ENCODE measurements around the gene VSTM4. TPM values are rescaled to one million over a fixed set of nuclear protein-coding genes. Genes with fewer than 3 reads are reported as not detected.

Gene VSTM4
- polyA plus RNA-seq, 1 experiment, result 4.4 TPM

DNA sequence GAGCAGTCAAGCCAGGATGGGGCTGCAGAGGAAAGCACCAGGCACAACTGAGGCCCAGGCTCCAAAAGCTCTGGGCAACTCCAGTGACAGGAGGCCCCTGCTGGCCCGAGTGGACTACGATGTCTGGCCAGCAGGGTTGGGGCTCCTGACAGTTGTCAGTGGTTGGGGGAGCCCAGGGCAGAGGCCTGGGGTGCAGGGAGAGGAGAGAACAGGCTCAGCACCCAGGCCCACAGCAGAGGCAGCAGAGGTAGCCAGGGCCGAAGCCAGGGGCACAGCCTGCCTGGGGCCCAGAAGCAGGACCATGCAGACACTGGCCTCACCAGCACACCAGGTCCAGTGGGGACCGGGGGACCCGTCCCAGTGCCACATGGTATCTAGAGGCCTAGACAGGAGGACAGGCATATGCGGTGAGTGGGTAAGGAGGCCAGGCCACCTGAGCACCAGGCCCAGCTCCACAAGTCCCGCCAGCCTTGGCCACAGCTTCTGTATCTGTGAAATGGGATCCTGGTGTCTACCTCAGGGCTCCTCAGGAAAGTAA lies 129.6 kb downstream of the VSTM4 start:
- ChIA-PET CTCF (interaction anchor here (0.7 to 2.1 kb wide), 3 partner anchors 176 to 179 kb away, joined by 3 to 8 read pairs (median 3); no protein-coding TSS in a partner anchor), POLR2A (no interaction called here)
- Histone ChIP-seq H3K4me3 (ENCODE audit: low read depth, low read length) (no peak overlapping the region), H3K36me3 (ENCODE audit: control insufficient read depth, insufficient read depth, low read length) (no peaks in the 10 kb centered on the region), H3K27me3 (ENCODE audit: control insufficient read depth, insufficient read depth, low read length) (peaks cover 5% of the 10 kb centered on the region)
- TF ChIP-seq, protein P1, sequence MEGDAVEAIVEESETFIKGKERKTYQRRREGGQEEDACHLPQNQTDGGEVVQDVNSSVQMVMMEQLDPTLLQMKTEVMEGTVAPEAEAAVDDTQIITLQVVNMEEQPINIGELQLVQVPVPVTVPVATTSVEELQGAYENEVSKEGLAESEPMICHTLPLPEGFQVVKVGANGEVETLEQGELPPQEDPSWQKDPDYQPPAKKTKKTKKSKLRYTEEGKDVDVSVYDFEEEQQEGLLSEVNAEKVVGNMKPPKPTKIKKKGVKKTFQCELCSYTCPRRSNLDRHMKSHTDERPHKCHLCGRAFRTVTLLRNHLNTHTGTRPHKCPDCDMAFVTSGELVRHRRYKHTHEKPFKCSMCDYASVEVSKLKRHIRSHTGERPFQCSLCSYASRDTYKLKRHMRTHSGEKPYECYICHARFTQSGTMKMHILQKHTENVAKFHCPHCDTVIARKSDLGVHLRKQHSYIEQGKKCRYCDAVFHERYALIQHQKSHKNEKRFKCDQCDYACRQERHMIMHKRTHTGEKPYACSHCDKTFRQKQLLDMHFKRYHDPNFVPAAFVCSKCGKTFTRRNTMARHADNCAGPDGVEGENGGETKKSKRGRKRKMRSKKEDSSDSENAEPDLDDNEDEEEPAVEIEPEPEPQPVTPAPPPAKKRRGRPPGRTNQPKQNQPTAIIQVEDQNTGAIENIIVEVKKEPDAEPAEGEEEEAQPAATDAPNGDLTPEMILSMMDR (IDR thresholded peaks at IDR 0.05; ENCODE audit: insufficient read depth, low read depth, low read length), result no peak
- DNase-seq (ENCODE audit: low read depth), result no peak

DNA sequence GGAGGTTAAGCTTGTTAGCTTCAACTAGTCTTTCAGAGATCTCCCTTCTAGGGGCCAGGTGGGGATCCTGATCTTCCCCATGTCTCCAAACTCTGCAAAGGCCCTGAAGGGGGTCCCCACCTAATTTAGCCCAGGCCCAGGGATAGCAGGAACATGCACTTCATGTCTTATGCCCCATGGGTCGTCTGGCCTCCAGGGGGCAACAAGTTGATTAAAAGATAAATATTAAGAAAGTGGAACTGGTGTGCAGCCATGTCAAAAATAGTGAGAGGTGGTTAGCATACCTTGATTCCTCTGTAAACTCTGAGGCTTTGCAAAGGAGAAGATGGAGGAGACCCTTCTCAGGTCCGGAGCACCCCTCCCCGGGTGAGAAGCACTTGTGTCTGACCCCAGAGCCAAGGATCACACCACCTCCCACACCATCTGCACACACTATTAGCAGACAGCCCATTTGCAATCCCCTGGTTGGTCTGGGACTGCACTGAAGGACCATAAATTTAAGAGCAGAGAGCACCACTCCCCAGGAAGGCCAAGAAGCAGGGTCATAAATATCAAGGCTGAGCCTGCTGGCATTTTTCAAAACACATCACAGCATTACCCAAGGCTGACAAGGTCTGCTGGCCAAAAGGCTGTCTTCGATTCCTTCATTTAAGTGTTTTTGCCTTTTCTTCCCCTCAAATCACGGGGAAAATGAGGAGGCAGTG lies 131.5 kb downstream of the VSTM4 start:
- peaks cover 7% of the 10 kb centered on the region for H3K27me3 ChIP-seq (ENCODE audit: control insufficient read depth, insufficient read depth, low read length)
- no peaks in the 10 kb centered on the region for H3K36me3 ChIP-seq (ENCODE audit: control insufficient read depth, insufficient read depth, low read length)
- POLR2A ChIA-PET, result no interaction called here
- no peak overlapping the region for H3K4me3 ChIP-seq (ENCODE audit: low read depth, low read length)
- no peak for DNase-seq (ENCODE audit: low read depth)
- TF ChIP-seq, protein P1 (IDR thresholded peaks at IDR 0.05; ENCODE audit: insufficient read depth, low read depth, low read length), result no peak
- CTCF ChIA-PET, result interaction anchor here (2.1 to 6.1 kb wide), 3 partner anchors 25 to 179 kb away, joined by 8 to 45 read pairs (median 12); no protein-coding TSS in a partner anchor

DNA sequence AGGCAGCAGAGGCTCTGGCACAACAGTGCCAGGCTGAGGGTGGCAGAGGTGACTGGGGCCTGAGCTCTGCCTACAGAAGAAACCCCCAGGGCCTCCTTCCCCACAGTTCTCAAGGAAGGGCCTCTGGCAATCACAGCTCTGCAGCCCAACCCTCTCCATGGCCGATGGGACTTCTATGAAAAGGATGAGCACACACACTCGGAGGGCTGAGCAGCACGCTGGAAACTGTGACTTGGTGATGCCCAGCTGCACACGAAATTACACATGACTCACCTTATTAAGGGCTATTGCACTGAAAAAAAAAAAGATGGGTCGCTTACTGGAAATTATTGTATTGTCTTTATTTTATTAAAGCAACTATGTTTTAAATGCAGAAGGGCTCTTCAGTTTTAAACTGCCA lies 132.7 kb downstream of the VSTM4 start:
- Histone ChIP-seq H3K4me3 (ENCODE audit: low read depth, low read length) (no peak overlapping the region), H3K27me3 (ENCODE audit: control insufficient read depth, insufficient read depth, low read length) (peaks cover 7% of the 10 kb centered on the region), H3K36me3 (ENCODE audit: control insufficient read depth, insufficient read depth, low read length) (no peaks in the 10 kb centered on the region)
- ChIA-PET POLR2A (no interaction called here), CTCF (interaction anchor here (0.6 to 6.1 kb wide), 7 partner anchors 26 to 324 kb away, joined by 3 to 45 read pairs (median 3); no protein-coding TSS in a partner anchor)
- TF ChIP-seq, protein P1 (IDR thresholded peaks at IDR 0.05; ENCODE audit: insufficient read depth, low read depth, low read length), result no peak
- DNase-seq (ENCODE audit: low read depth), result no peak

DNA sequence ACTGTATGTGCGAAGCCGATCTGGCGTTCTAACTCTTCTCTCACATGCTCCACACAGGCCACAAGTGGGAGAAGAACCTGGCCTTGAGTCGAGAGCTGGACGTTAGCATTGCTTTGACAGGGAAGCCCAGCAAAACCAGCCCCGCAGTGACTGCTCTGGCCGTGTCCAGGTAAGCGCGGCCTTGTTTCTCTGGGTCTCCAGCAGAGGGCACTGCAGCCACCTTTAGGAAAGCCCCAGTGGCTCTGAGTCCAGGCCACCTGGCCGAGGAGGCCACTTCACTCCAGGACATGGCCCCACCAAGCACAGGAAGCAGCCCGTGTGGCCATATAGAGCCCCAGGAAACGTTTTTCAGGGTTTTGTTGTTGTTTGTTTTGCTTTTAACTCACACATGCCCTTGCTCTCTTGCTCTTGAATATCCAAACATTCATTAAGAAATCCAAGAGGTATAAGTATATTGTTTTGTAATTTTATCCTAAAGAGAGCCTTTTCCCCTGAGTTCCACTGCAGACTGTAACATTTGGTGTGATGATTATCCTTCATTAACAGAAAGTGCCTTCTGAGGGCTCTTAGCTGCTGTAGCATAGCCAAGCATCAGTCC lies 133.9 kb downstream of the VSTM4 start:
- POLR2A ChIA-PET, result no interaction called here
- peaks cover 7% of the 10 kb centered on the region for H3K27me3 ChIP-seq (ENCODE audit: control insufficient read depth, insufficient read depth, low read length)
- no peak for DNase-seq (ENCODE audit: low read depth)
- no peak overlapping the region for H3K4me3 ChIP-seq (ENCODE audit: low read depth, low read length)
- TF ChIP-seq, protein P1 (IDR thresholded peaks at IDR 0.05; ENCODE audit: insufficient read depth, low read depth, low read length), result peak; percentile 92
- H3K36me3 ChIP-seq (ENCODE audit: control insufficient read depth, insufficient read depth, low read length), result no peaks in the 10 kb centered on the region
- CTCF ChIA-PET, result interaction anchor here (0.8 to 6.1 kb wide), 6 partner anchors 27 to 531 kb away, joined by 3 to 45 read pairs (median 4); no protein-coding TSS in a partner anchor

DNA sequence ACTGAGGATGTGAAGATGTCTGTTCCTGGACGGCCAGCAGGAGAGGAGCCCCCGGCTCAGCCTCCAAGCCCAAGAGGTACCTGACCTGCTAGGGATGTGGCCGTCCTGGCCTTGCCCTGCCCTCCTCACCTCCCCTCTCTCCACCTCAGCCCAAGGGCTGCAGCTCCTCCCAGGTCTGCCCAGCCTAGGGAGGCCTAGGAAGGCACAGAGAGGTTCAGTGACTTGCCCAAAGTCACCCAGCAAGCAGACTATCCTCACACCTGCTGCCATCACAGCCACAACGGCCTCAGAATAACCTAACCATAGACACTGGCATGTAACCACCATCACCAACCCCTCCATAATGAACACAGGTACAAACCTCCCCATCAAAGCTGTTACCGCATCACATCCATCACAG lies 137.0 kb downstream of the VSTM4 start:
- H3K4me3 ChIP-seq (ENCODE audit: low read depth, low read length), result no peak overlapping the region
- H3K27me3 ChIP-seq (ENCODE audit: control insufficient read depth, insufficient read depth, low read length), result peaks cover 10% of the 10 kb centered on the region
- no peak for DNase-seq (ENCODE audit: low read depth)
- CTCF ChIA-PET, result interaction anchor here (0.6 to 6.1 kb wide), 2 partner anchors 185 to 355 kb away, joined by 5 to 45 read pairs; no protein-coding TSS in a partner anchor
- TF ChIP-seq, protein P1 (IDR thresholded peaks at IDR 0.05; ENCODE audit: insufficient read depth, low read depth, low read length), result no peak
- H3K36me3 ChIP-seq (ENCODE audit: control insufficient read depth, insufficient read depth, low read length), result no peaks in the 10 kb centered on the region
- POLR2A ChIA-PET, result no interaction called here
